GM18520 (cell line): ENCODE data around the gene ZNF70.

Source experiments
- ATAC-seq: cut with Tn5 transposase; IDR thresholded peaks from one replicate; pipeline ENCODE4 v1.9.1; 2021; ENCODE audit not compliant: unreplicated experiment

The ZNF70 gene

GRCh38 chr22:23720855-23721254, 30.1 kb downstream of the ZNF70 start:
- no peak for ATAC-seq

- ATAC-seq: no peak
Measured at GRCh38 chr22:23718371-23719165, 32.3 kb downstream of the ZNF70 start.

GRCh38 chr22:23716811-23717801, 33.8 kb downstream of the ZNF70 start:
- no peak for ATAC-seq

- no peak for ATAC-seq
Measured at GRCh38 chr22:23715806-23716375, 35.0 kb downstream of the ZNF70 start.

- no peak for ATAC-seq
Measured at GRCh38 chr22:23714596-23715578, 36.0 kb downstream of the ZNF70 start.

- no peak for ATAC-seq
Measured at GRCh38 chr22:23713696-23714595, 37.0 kb downstream of the ZNF70 start.

- no peak for ATAC-seq
Measured at GRCh38 chr22:23712256-23712655, 38.7 kb downstream of the ZNF70 start.

- ATAC-seq: no peak
Measured at GRCh38 chr22:23709107-23709506, 41.8 kb downstream of the ZNF70 start.

GRCh38 chr22:23708270-23708669, 42.6 kb downstream of the ZNF70 start:
- ATAC-seq: no peak

GRCh38 chr22:23705358-23705757, 45.6 kb downstream of the ZNF70 start:
- ATAC-seq: no peak

- ATAC-seq: no peak
Measured at GRCh38 chr22:23704829-23705228, 46.1 kb downstream of the ZNF70 start.

- no peak for ATAC-seq
Measured at GRCh38 chr22:23704062-23704461, 46.9 kb downstream of the ZNF70 start.

GRCh38 chr22:23700706-23701105, 50.2 kb downstream of the ZNF70 start:
- no peak for ATAC-seq

GRCh38 chr22:23698673-23699235, 52.2 kb downstream of the ZNF70 start:
- ATAC-seq: no peak

- ATAC-seq: no peak
Measured at GRCh38 chr22:23698094-23698493, 52.8 kb downstream of the ZNF70 start.

- ATAC-seq: no peak
Measured at GRCh38 chr22:23697031-23697970, 53.6 kb downstream of the ZNF70 start.

- ATAC-seq: peak; percentile 58
Measured at GRCh38 chr22:23696326-23696851, 54.5 kb downstream of the ZNF70 start.
